Right cardiac atrium (tissue), 5 donors: ENCODE results near the gene OCA2. TPM values are rescaled to one million over a fixed set of nuclear protein-coding genes. Genes with fewer than 3 reads are reported as not detected.

ENCODE experiments used
- ATAC-seq, 2 donors: fragments of 200-7000 bp; cut with Tn5 transposase; one replicate each; pipeline versions ENCODE4 v1.8.0 to v1.9.1; 2020; ENCODE audit warnings: moderate library complexity in 2 of 2, mild to moderate bottlenecking in 1 of 2
- DNase-seq, 3 donors: peaks; one replicate each; pipeline ENCODE4 v3.0.0-alpha.2; 2020
- H3K27ac ChIP-seq: one replicate; pipeline ENCODE4 v1.5.1; 2013; ENCODE audit warnings: mild to moderate bottlenecking, low read length, control low read depth, moderate library complexity
- H3K27me3 ChIP-seq: one replicate; pipeline ENCODE4 v1.6.1; 2013; ENCODE audit not compliant: control insufficient read depth, insufficient read depth
- H3K4me1 ChIP-seq: one replicate; pipeline ENCODE4 v1.6.1; 2013; ENCODE audit warnings: low read length; ENCODE audit not compliant: control insufficient read depth, insufficient read depth
- H3K4me3 ChIP-seq: one replicate; pipeline ENCODE4 v1.5.1; 2013; ENCODE audit warnings: low read length, control low read depth
- H3K9me3 ChIP-seq: one replicate; pipeline ENCODE4 v1.6.1; 2013; ENCODE audit warnings: low read length; ENCODE audit not compliant: control insufficient read depth
- WGBS: extraction: QIAGEN DNeasy Blood & Tissue Kit; methylation state at CpG from one replicate; pipeline ENCODE4 v1.1.7; 2013; 5-methylcytosine and 5-hydroxymethylcytosine counted together
- intact Hi-C, 4 donors: fragments of 100-400 bp; cut with DNase I; formaldehyde crosslinking; loops; one replicate each; pipeline versions ENCODE4 v1.11.0 to v1.14.0; 2022 to 2023
- polyA plus RNA-seq: library from polyadenylated mRNA; stranded (reverse); fragments of 200-250 nt; gene quantifications from one replicate; pipeline ENCODE4 v1.2.3, GENCODE V29; 2013
- total RNA-seq, 4 donors: library from RNA; stranded (reverse); fragmentation: NEBNext Ultra II Directional; extraction: Animal tissue kit (Norgen Biotek cat#: 25700); gene quantifications; one replicate each; pipeline ENCODE4 v1.2.1, GENCODE V29; 2021
- donor health status: healthy with polysubstance abuse.
- donor health status: DM: no; HTN: yes; CAD: no.
- donor health status: DM: no; HTN: no; CAD: no.
- donor health status: DM: no; HTN: yes; CAD: no; lungs with severe emphysema.
- donor health status: DM: yes; HTN: yes; CAD: no.

The OCA2 gene
- total and polyA plus RNA-seq, 5 donors = 0.29 to 1.2 (median 0.50) TPM

DNA sequence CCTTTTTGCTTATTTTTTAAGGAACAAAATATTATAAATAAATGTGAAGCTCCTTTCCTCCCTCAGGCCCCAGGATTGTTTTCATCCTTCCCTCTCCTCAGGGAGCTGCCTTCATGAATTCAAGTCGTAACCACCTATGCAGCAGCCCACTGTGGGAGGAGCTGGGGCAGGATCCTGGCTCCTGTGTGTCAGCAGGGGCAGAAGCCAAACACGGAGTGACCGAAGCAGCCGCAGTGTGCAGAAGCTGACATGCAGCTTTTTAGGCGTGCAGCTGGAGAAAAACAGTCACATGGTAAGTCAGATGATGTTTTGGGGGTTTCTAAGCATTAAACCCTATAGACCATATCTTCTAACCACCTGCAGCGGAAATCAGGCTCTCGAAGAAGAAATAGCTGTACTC is 231.3 kb downstream of the OCA2 start:
- no peak overlapping the region for H3K4me3 ChIP-seq
- WGBS = 76% methylated on average over 7 of the region's 7 CpGs
- H3K27ac ChIP-seq = no peak overlapping the region
- H3K9me3 ChIP-seq = no peaks in the 10 kb centered on the region
- H3K4me1 ChIP-seq = no peaks in the 10 kb centered on the region
- intact Hi-C loops = no loop called here
- no peak for DNase-seq
- ATAC-seq = no peak
- H3K27me3 ChIP-seq = no peaks in the 10 kb centered on the region

DNA sequence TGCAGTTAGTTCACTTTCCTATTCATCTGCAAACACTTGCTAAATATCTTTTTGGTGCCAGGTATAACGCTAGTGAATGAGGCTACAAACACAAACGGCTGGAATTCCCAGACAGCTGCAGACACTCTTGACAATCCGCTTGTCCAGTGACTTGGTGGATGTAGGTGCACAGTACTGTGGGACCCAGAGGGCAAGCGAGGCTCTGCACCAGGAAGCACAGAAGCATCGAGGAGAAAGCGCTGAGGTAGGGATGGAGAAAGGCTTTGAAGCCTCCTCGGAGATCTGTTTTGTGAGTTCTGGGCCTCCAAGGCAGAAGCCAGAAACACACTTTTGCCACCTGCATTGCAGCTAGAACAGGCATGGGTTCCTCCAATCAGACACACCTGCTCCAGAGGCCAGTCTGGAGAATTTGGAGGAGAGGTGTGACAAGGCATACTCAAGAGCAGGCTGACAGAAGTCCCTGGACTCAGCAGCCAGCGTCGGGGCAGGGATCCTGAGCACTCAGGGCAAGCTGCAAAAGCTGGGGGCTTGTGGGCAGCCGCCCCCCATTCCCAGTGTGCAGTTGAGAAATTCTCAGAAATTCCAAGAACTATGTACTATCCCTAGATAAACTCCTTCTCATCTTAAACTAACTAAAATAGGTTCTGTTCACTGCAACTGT is 232.5 kb downstream of the OCA2 start:
- intact Hi-C loops = no loop called here
- ATAC-seq = no peak

DNA sequence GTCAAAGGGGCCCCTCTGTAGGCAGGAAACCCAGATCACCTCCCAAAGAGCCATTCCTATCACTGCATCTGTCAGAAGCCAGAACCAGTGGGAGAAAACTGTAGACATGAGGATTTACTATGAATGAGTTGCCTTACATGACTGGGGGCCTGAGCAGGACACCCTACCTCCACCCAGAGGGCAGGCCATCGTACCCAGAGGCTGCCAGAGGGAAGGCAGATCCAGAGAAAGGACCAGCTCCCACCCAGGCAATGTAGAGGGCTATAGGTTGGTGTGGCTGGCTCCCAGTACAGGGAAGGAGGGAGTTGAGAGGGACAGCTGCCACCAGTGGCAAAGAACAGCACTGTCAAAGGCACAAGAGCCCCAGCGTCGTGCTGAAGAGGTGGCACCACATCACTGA is 233.2 kb downstream of the OCA2 start:
- H3K4me3 ChIP-seq = no peak overlapping the region
- no peaks in the 10 kb centered on the region for H3K27me3 ChIP-seq
- WGBS = 69% methylated on average over 3 of the region's 3 CpGs
- no peaks in the 10 kb centered on the region for H3K9me3 ChIP-seq
- H3K4me1 ChIP-seq = no peaks in the 10 kb centered on the region
- DNase-seq (no peak), ATAC-seq (no peak)
- H3K27ac ChIP-seq = no peak overlapping the region
- intact Hi-C loops = no loop called here

More for the DNA sequence above, 232.5 kb downstream of the OCA2 start:
- DNase-seq = no peak
- no peaks in the 10 kb centered on the region for H3K9me3 ChIP-seq
- no peak overlapping the region for H3K27ac ChIP-seq
- no peak overlapping the region for H3K4me3 ChIP-seq
- H3K4me1 ChIP-seq = no peaks in the 10 kb centered on the region
- WGBS = 73% methylated on average over 10 of the region's 10 CpGs
- H3K27me3 ChIP-seq = no peaks in the 10 kb centered on the region

DNA sequence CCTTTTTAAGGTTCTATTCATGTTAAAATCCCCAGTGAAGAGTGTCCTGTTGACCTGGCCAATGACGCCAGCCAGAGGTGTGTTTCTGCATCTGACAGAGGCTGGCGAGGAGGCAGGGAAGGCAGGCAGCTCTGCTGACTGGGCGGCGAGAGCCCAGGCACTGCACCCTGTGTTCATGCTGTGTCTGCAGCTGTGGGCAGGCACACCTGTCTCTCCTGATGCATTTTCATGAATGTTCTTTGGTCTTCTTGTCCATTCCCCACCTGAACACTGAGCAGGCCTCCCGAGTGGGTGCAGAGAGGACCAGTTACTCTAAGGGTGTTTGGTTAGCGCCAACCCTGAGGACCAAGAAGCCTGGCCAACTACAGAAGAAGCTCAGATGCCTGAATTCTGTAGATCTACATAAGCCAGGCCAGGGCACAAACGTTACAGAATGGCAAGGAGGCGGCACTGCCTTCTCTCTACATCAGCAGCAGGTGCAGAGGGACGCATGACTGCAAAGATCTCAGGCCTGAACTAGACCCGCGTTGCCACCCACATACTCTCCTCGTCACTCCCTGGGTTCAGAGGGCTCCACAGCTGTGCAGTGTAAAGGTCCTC is 233.7 kb downstream of the OCA2 start:
- no peak overlapping the region for H3K4me3 ChIP-seq
- 82% methylated on average over 12 of the region's 12 CpGs for WGBS

DNA sequence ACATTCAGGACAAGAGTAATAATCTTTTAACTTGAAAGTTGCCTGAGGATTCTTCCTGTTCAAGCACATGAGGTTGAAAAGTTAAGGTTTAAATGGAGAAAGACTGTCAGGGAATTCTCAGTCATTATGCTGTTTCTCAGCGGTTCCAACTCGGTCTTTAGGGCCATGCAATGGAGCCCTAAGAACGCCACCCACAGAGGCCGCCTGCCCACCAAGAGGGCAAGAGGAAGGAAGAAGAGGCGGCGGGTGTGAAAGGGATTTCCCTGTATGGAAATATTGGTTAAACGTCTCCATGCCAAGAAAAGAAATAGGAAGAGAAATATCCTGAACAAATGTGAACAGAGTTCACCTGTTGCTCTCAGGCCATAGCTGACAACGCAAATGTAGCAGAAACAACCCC is 234.4 kb downstream of the OCA2 start:
- DNase-seq = no peak
- ATAC-seq = no peak
- no peaks in the 10 kb centered on the region for H3K9me3 ChIP-seq
- intact Hi-C loops = no loop called here
- whole genome bisulfite sequencing = 83% methylated on average over 8 of the region's 8 CpGs
- H3K4me1 ChIP-seq = no peaks in the 10 kb centered on the region
- no peaks in the 10 kb centered on the region for H3K27me3 ChIP-seq
- H3K4me3 ChIP-seq = no peak overlapping the region
- no peak overlapping the region for H3K27ac ChIP-seq

More for the DNA sequence above, 233.7 kb downstream of the OCA2 start:
- no peaks in the 10 kb centered on the region for H3K9me3 ChIP-seq
- ATAC-seq = no peak
- intact Hi-C loops = no loop called here
- H3K27me3 ChIP-seq = no peaks in the 10 kb centered on the region
- DNase-seq = no peak
- H3K4me1 ChIP-seq = no peaks in the 10 kb centered on the region
- no peak overlapping the region for H3K27ac ChIP-seq

DNA sequence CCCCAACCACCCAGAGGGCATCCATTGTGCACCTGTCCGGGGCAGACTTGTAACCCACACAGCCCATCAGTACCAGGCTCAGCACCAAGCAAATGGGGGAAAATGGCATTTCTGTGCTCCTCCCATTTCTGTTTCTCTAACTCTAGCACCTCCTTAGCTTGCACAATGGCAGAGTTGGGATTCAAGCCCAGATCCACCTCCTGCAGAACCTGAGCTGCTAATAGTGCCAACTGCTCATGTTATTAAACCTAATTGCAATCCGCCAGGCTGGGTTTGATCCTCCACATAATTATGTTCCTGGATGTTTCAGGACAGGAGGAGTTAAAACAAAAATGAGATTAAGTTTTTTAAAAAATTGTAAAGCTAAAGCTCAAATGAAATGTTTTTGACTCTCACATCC is 235.0 kb downstream of the OCA2 start:
- ATAC-seq (no peak), DNase-seq (no peak)
- H3K9me3 ChIP-seq = no peaks in the 10 kb centered on the region
- 84% methylated on average over 2 of the region's 2 CpGs for WGBS
- intact Hi-C loops = no loop called here
- H3K4me3 ChIP-seq = no peak overlapping the region
- H3K4me1 ChIP-seq = no peaks in the 10 kb centered on the region
- H3K27me3 ChIP-seq = no peaks in the 10 kb centered on the region
- no peak overlapping the region for H3K27ac ChIP-seq

DNA sequence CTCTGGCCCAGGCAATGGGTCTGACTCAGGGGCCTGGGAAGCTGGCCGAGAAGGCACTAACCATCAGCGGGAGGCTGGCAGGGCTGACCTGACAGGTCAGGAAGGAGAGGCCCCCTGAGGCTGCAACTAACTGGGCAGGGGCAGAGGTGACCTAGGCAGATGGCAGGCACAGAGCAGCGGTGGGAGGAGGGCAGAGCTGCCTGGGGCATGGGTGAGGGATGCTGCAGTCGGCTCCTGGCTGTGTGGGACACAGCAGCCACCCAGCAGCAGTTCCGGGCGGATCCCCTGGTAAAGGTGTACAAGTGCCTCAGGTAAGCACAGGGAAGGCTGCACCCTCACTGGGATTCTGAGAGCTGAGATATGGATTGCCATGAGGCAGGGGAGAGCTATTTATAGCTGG is 236.1 kb downstream of the OCA2 start:
- WGBS = 77% methylated on average over 6 of the region's 6 CpGs
- ATAC-seq (no peak), DNase-seq (no peak)

DNA sequence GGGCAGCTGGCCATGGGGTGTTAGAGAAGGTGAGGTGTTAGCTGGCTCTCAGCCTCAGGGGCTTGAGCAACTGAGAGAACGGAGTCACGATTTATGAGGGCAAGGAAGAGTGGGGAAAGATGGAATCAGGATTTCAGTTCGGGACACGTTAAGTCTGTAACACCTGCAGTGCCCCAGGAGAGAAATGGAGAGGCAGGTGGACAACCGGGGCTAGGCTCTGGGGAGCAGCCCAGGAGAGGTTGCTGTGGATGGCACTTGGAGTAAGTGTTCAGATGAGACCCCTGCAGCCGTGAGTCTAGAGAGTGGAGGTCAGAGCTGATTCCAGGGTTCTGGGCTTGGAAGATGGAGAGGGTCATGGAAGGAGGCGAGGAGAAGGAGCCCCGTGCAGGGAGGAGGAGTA is 237.9 kb downstream of the OCA2 start:
- ATAC-seq (no peak), DNase-seq (no peak)
- H3K27me3 ChIP-seq = no peaks in the 10 kb centered on the region
- no peaks in the 10 kb centered on the region for H3K4me1 ChIP-seq
- intact Hi-C loops = no loop called here
- no peaks in the 10 kb centered on the region for H3K9me3 ChIP-seq
- H3K27ac ChIP-seq = no peak overlapping the region
- no peak overlapping the region for H3K4me3 ChIP-seq
- WGBS = 81% methylated on average over 8 of the region's 8 CpGs

More for the DNA sequence above, 236.1 kb downstream of the OCA2 start:
- no peak overlapping the region for H3K27ac ChIP-seq
- H3K9me3 ChIP-seq = no peaks in the 10 kb centered on the region
- no peak overlapping the region for H3K4me3 ChIP-seq
- H3K4me1 ChIP-seq = no peaks in the 10 kb centered on the region
- intact Hi-C loops = no loop called here
- no peaks in the 10 kb centered on the region for H3K27me3 ChIP-seq

DNA sequence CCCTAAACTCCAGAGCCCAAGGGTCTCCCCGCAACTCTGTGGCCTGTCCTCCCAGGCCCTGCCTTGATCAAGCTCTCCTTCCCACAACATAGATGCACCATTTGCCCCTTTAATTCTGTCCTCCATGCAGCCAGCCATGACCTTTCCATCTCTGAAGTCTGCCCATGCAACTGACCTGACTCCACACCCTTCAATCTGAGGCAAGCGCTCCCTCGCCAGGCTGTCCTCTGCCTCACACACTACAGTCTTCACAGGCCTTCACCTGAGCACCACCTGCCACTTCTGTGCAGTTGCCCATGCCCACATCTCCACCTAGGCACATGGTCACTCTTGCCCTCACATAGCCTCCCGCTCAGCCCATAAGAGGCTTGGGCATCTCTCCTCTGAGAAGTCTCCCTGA is 244.0 kb downstream of the OCA2 start:
- Histone ChIP-seq H3K27me3 (no peaks in the 10 kb centered on the region), H3K27ac (no peak overlapping the region), H3K9me3 (no peaks in the 10 kb centered on the region), H3K4me1 (no peaks in the 10 kb centered on the region), H3K4me3 (no peak overlapping the region)
- no peak for ATAC-seq
- DNase-seq = no peak
- intact Hi-C loops = no loop called here
- WGBS = 94% methylated on average over 4 of the region's 4 CpGs

DNA sequence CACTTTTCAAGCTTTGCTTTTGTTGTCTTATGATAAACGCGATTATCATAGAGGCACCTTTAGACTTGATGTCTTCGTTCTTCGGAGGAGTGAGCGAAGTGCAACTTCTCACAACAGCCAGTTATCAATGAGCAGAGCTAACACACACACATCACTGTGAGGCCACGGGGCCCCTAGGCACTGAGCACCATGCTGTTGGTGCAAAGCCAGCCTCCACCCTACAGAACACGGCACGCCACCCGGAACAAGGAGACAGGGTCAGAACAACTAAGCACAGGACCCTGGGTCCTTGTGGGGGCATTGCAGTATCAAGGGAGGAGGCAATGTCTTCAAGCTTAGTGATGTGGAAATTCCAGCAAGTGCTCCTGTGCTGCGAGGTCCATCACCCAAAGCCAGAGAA is 244.5 kb downstream of the OCA2 start:
- H3K27me3 ChIP-seq = no peaks in the 10 kb centered on the region
- DNase-seq (no peak), ATAC-seq (no peak)
- intact Hi-C loops = no loop called here
- H3K4me1 ChIP-seq = no peaks in the 10 kb centered on the region
- WGBS = 87% methylated on average over 10 of the region's 10 CpGs
- H3K4me3 ChIP-seq = no peak overlapping the region
- H3K9me3 ChIP-seq = no peaks in the 10 kb centered on the region
- no peak overlapping the region for H3K27ac ChIP-seq

DNA sequence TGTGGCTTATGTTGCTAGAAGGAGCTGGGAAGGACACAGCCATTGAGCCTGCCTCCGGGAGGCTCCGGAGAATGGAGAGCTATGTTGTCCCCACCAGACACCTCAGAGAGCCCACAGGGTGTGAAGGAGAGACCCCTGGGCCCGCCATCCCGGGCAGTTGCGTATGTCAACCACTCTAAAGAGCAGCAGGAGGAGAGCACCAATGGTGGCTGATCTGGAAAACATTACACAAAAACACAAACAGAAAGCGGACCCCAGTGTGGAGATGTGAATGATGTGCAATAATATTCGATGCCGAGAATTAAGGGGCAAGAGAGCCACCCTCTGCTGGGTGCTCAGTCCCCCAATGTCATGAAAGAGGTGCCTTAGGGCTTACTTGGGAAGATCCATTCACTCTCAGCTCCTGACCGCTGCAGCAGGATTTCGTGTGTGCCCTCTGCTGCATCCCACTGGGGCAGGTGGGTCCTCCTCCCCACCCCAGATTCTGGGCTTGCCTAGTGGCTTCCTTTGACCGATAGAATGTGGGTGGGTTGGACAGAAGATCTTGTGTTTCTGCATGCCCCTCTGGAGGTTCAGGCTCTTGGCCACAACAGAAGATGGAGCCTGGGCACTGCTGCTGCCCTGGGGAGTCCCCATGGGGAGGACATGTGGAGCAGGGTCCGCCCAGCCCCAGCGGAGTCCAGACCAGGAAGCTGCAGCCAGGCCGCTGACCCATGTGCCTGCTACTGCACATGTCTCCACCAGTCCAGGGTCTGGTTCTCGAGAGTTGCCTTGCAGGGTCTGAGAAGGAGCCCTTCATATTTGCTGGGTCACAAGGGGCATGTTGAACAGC is 245.3 kb downstream of the OCA2 start:
- ATAC-seq (no peak), DNase-seq (no peak)
- no peaks in the 10 kb centered on the region for H3K4me1 ChIP-seq
- H3K27ac ChIP-seq = no peak overlapping the region
- intact Hi-C loops = no loop called here
- no peaks in the 10 kb centered on the region for H3K9me3 ChIP-seq
- H3K4me3 ChIP-seq = no peak overlapping the region
- WGBS = 91% methylated on average over 15 of the region's 15 CpGs
- H3K27me3 ChIP-seq = no peaks in the 10 kb centered on the region
